ENCODE measurements around the gene ZACN. TPM values are rescaled to one million over a fixed set of nuclear protein-coding genes. Genes with fewer than 3 reads are reported as not detected.

ZACN gene
- polyA plus RNA-seq, 3 donors = 0.09 TPM; not detected in 2

DNA sequence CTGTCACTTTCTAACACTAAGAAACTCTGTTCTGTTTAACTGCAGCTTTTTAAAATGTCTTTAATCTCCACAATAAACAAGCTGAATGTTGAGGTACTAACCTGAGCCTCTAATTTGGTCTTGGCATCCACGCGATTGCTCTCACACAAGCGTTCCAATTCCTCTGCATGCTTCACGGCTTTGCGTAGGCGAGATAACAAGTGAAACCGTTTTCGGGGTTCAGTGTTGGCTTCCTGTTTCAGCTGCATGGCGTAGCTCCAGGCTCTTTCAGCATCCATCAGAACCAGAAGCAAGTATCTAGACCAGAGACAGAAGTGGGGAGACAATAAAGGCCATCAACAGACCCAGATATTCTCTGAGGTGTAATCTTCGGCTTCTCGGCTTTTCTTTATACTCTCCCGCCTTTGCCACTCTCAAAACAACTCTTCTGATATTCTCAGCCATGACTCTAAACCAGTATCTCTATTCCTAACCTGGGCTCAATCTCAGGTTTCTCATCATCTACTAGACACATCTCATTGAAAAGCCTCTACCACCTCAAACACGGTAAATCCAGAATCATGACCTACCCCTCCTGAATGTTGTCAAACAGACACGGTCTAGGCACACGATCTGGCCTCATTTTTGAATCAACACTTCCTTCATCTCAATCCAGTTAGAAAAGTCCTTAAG lies 15.0 kb upstream of the ZACN start:
- no peaks in the 10 kb centered on the region for H3K4me1 Mint-ChIP-seq
- no peaks in the 10 kb centered on the region for H3K9me3 Mint-ChIP-seq
- TF ChIP-seq, protein P1, sequence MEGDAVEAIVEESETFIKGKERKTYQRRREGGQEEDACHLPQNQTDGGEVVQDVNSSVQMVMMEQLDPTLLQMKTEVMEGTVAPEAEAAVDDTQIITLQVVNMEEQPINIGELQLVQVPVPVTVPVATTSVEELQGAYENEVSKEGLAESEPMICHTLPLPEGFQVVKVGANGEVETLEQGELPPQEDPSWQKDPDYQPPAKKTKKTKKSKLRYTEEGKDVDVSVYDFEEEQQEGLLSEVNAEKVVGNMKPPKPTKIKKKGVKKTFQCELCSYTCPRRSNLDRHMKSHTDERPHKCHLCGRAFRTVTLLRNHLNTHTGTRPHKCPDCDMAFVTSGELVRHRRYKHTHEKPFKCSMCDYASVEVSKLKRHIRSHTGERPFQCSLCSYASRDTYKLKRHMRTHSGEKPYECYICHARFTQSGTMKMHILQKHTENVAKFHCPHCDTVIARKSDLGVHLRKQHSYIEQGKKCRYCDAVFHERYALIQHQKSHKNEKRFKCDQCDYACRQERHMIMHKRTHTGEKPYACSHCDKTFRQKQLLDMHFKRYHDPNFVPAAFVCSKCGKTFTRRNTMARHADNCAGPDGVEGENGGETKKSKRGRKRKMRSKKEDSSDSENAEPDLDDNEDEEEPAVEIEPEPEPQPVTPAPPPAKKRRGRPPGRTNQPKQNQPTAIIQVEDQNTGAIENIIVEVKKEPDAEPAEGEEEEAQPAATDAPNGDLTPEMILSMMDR (IDR thresholded peaks at IDR 0.05) = no peak
- Histone ChIP-seq H4K20me1 (ENCODE audit: insufficient read depth, low read length) (peaks cover 14% of the 10 kb centered on the region), H3K4me2 (replicated peaks; ENCODE audit: extremely low read depth, low read length, poor library complexity, severe bottlenecking) (no peak overlapping the region), H3K4me3 (replicated peaks in 1 of 3; ENCODE audit: low read depth in 2 of 3, low read length in 3 of 3) (no peak overlapping the region), H3K27ac (ENCODE audit: low read depth in 1 of 2, low read length in 2 of 2) (no peak overlapping the region), H3K4me1 (ENCODE audit: control insufficient read depth in 1 of 2, insufficient read depth in 2 of 2, low read length in 2 of 2) (no peaks in the 10 kb centered on the region), H3K36me3 (replicated peaks in 1 of 2; ENCODE audit: control insufficient read depth in 1 of 2, insufficient read depth in 2 of 2, low read length in 2 of 2) (peaks cover 81 to 93% of the 10 kb centered on the region in 2 donors), H2AFZ (ENCODE audit: insufficient read depth, low read depth, low read length, poor library complexity, severe bottlenecking) (no peak overlapping the region), H3K27me3 (ENCODE audit: control insufficient read depth in 2 of 2, insufficient read depth in 2 of 2, low read length in 2 of 2) (no peaks in the 10 kb centered on the region), H3K9me3 (replicated peaks in 1 of 2; ENCODE audit: control insufficient read depth in 1 of 2, insufficient read depth in 1 of 2, low read length in 2 of 2) (no peaks in the 10 kb centered on the region), H3K79me2 (ENCODE audit: insufficient read depth, low read length) (peaks cover 16% of the 10 kb centered on the region), H3K9ac (ENCODE audit: insufficient read depth, low read length, poor library complexity, severe bottlenecking) (no peak overlapping the region)
- peak overlapping the region in 2 of 7 donors; percentile 38 to 70 for H3K27ac Mint-ChIP-seq
- 93% methylated on average over 15 of the region's 15 CpGs for WGBS (ENCODE audit: insufficient coverage)
- H3K4me3 Mint-ChIP-seq = no peak overlapping the region
- peaks cover 0 to 1% (median 0%) of the 10 kb centered on the region in 3 donors for H3K27me3 Mint-ChIP-seq (ENCODE audit: low read depth in 3 of 3)
- H3K36me3 Mint-ChIP-seq = peaks cover 82 to 97% of the 10 kb centered on the region in 2 donors
- DNase-seq = no peak
- intact Hi-C loops (cut with micrococcal nuclease) = no loop called here

DNA sequence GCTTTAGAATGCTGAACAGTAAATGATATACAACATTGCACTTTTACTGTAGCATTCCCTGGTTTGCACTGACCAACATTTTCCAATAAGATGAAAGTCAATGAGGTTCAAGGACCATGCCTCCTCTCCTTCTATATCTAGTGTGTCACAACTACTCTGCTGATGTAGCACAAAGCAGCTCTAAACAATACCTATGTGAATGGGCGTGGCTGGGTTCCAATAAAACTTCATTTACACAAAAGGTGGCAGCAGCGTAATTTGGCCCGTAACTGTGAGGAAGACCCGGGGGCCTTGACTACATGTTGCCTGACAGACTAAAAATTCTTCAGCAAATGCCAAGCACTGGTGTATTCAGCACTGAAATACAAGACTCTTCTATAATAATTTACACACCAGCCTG lies 13.2 kb upstream of the ZACN start:
- Histone ChIP-seq H3K4me2 (replicated peaks; ENCODE audit: extremely low read depth, low read length, poor library complexity, severe bottlenecking) (no peak overlapping the region), H3K36me3 (replicated peaks in 1 of 2; ENCODE audit: control insufficient read depth in 1 of 2, insufficient read depth in 2 of 2, low read length in 2 of 2) (peaks cover 63 to 76% of the 10 kb centered on the region in 2 donors), H3K9me3 (replicated peaks in 1 of 2; ENCODE audit: control insufficient read depth in 1 of 2, insufficient read depth in 1 of 2, low read length in 2 of 2) (no peaks in the 10 kb centered on the region), H3K4me1 (ENCODE audit: control insufficient read depth in 1 of 2, insufficient read depth in 2 of 2, low read length in 2 of 2) (peaks cover 0 to 4% of the 10 kb centered on the region in 2 donors), H3K27ac (ENCODE audit: low read depth in 1 of 2, low read length in 2 of 2) (no peak overlapping the region), H3K79me2 (ENCODE audit: insufficient read depth, low read length) (peaks cover 32% of the 10 kb centered on the region), H3K9ac (ENCODE audit: insufficient read depth, low read length, poor library complexity, severe bottlenecking) (no peak overlapping the region), H3K4me3 (replicated peaks in 1 of 3; ENCODE audit: low read depth in 2 of 3, low read length in 3 of 3) (no peak overlapping the region), H2AFZ (ENCODE audit: insufficient read depth, low read depth, low read length, poor library complexity, severe bottlenecking) (no peak overlapping the region), H4K20me1 (ENCODE audit: insufficient read depth, low read length) (peaks cover 23% of the 10 kb centered on the region), H3K27me3 (ENCODE audit: control insufficient read depth in 2 of 2, insufficient read depth in 2 of 2, low read length in 2 of 2) (no peaks in the 10 kb centered on the region)
- peaks cover 0 to 1% (median 0%) of the 10 kb centered on the region in 3 donors for H3K27me3 Mint-ChIP-seq (ENCODE audit: low read depth in 3 of 3)
- peaks cover 72 to 91% of the 10 kb centered on the region in 2 donors for H3K36me3 Mint-ChIP-seq
- H3K9me3 Mint-ChIP-seq = no peaks in the 10 kb centered on the region
- TF ChIP-seq, protein P1 (IDR thresholded peaks at IDR 0.05) = no peak
- H3K27ac Mint-ChIP-seq = no peak overlapping the region
- intact Hi-C loops (cut with micrococcal nuclease) = no loop called here
- peaks cover 6% of the 10 kb centered on the region for H3K4me1 Mint-ChIP-seq
- 100% methylated on average over 4 of the region's 4 CpGs for WGBS (ENCODE audit: insufficient coverage)
- no peak for DNase-seq
- no peak overlapping the region for H3K4me3 Mint-ChIP-seq
